Neuronal stem cell (in vitro differentiated cells): Measurements from ENCODE around the gene TRIAP1.

ENCODE experiments used
- DNase-seq: peaks from one replicate; pipeline ENCODE4 v3.0.0-alpha.2; 2013; ENCODE audit warnings: low spot score
- H2AFZ ChIP-seq: one replicate; pipeline ENCODE4 v1.6.1; 2013; ENCODE audit warnings: mild to moderate bottlenecking, low read length, inconsistent platforms
- H2AK5ac ChIP-seq: 2 replicates; pipeline ENCODE4 v1.6.1; 2013; ENCODE audit warnings: low read depth, mild to moderate bottlenecking, inconsistent platforms, low read length, moderate library complexity, mixed read lengths
- H2BK120ac ChIP-seq: 2 replicates; pipeline ENCODE4 v1.6.1; 2013; ENCODE audit warnings: low read depth, mild to moderate bottlenecking, inconsistent platforms, low read length, moderate library complexity, mixed read lengths
- H2BK12ac ChIP-seq: one replicate; pipeline ENCODE4 v1.6.1; 2013; ENCODE audit warnings: low read length, inconsistent platforms
- H2BK15ac ChIP-seq: 2 replicates; pipeline ENCODE4 v1.6.1; 2013; ENCODE audit warnings: mild to moderate bottlenecking, low read length, inconsistent platforms, mixed read lengths
- H2BK5ac ChIP-seq: one replicate; pipeline ENCODE4 v1.6.1; 2013; ENCODE audit warnings: inconsistent platforms, mild to moderate bottlenecking, low read length, moderate library complexity
- H3K14ac ChIP-seq: one replicate; pipeline ENCODE4 v1.6.1; 2013; ENCODE audit warnings: low read length, inconsistent platforms
- H3K18ac ChIP-seq: 2 replicates; pipeline ENCODE4 v1.6.1; 2013; ENCODE audit warnings: low read length, inconsistent platforms
- H3K23ac ChIP-seq: 2 replicates; pipeline ENCODE4 v1.6.1; 2013; ENCODE audit warnings: low read depth, mild to moderate bottlenecking, mixed read lengths, low read length, inconsistent platforms; ENCODE audit not compliant: poor library complexity
- H3K27ac ChIP-seq: replicated peaks from 3 replicates; pipeline ENCODE4 v1.5.1; 2013; ENCODE audit warnings: low read length, inconsistent platforms
- H3K27me3 ChIP-seq, 3 experiments: 2 replicates each; pipeline ENCODE4 v1.6.1; 2013; ENCODE audit warnings: low read length in 3 of 3, mild to moderate bottlenecking in 2 of 3, inconsistent platforms in 1 of 3, low read depth in 1 of 3, mixed read lengths in 1 of 3, moderate library complexity in 1 of 3; ENCODE audit not compliant: control insufficient read depth in 3 of 3, insufficient read depth in 3 of 3
- H3K36me3 ChIP-seq, 2 donors: replicated peaks in 1 of 2; 2 replicates each; pipeline ENCODE4 v1.6.1; 2013; ENCODE audit warnings: low read length in 2 of 2; ENCODE audit not compliant: control insufficient read depth in 2 of 2, insufficient read depth in 2 of 2
- H3K4ac ChIP-seq: 2 replicates; pipeline ENCODE4 v1.6.1; 2013; ENCODE audit warnings: inconsistent platforms, mild to moderate bottlenecking, low read length, moderate library complexity
- H3K4me1 ChIP-seq, 2 donors: 1 replicate in 1 of 2; 2 replicates in 1 of 2; pipeline ENCODE4 v1.6.1; 2013; ENCODE audit warnings: low read length in 2 of 2, low read depth in 1 of 2; ENCODE audit not compliant: control insufficient read depth in 2 of 2, insufficient read depth in 1 of 2
- H3K4me2 ChIP-seq: one replicate; pipeline ENCODE4 v1.6.1; 2013; ENCODE audit warnings: mild to moderate bottlenecking, low read length, inconsistent platforms; ENCODE audit not compliant: insufficient read depth, poor library complexity, severe bottlenecking
- H3K4me3 ChIP-seq, 2 donors: 2 replicates each; pipeline ENCODE4 v1.5.1; 2013; ENCODE audit warnings: low read length in 2 of 2, mild to moderate bottlenecking in 2 of 2, inconsistent platforms in 1 of 2, moderate library complexity in 1 of 2
- H3K79me1 ChIP-seq: one replicate; pipeline ENCODE4 v1.6.1; 2013; ENCODE audit warnings: low read depth, mild to moderate bottlenecking, inconsistent platforms, low read length, moderate library complexity
- H3K9ac ChIP-seq: one replicate; pipeline ENCODE4 v1.6.1; 2013; ENCODE audit warnings: mild to moderate bottlenecking, low read depth, low read length, inconsistent platforms; ENCODE audit not compliant: poor library complexity
- H3K9me3 ChIP-seq, 2 donors: replicated peaks in 1 of 2; 2 replicates each; pipeline versions ENCODE3 to v1.6.1; 2013; ENCODE audit warnings: low read length in 2 of 2, mild to moderate bottlenecking in 2 of 2, inconsistent platforms in 1 of 2, low read depth in 1 of 2, mixed read lengths in 1 of 2, moderate library complexity in 1 of 2; ENCODE audit not compliant: control insufficient read depth in 2 of 2, insufficient read depth in 1 of 2
- H4K8ac ChIP-seq: one replicate; pipeline ENCODE4 v1.6.1; 2013; ENCODE audit warnings: low read depth, mild to moderate bottlenecking, inconsistent platforms, low read length, moderate library complexity
- H4K91ac ChIP-seq: one replicate; pipeline ENCODE4 v1.6.1; 2013; ENCODE audit warnings: low read length, low read depth, mild to moderate bottlenecking, inconsistent platforms; ENCODE audit not compliant: poor library complexity
- WGBS, 2 donors: extraction: QIAGEN DNeasy Blood & Tissue Kit; methylation state at CpG; one replicate each; pipeline ENCODE4 v1.1.7; 2013; ENCODE audit warnings: missing lambda C conversion rate in 2 of 2, mixed read lengths in 1 of 2; ENCODE audit not compliant: insufficient read length in 2 of 2, insufficient replicate concordance in 1 of 2; ENCODE audit errors: extremely low coverage in 2 of 2; 5-methylcytosine and 5-hydroxymethylcytosine counted together

TRIAP1 gene

DNA sequence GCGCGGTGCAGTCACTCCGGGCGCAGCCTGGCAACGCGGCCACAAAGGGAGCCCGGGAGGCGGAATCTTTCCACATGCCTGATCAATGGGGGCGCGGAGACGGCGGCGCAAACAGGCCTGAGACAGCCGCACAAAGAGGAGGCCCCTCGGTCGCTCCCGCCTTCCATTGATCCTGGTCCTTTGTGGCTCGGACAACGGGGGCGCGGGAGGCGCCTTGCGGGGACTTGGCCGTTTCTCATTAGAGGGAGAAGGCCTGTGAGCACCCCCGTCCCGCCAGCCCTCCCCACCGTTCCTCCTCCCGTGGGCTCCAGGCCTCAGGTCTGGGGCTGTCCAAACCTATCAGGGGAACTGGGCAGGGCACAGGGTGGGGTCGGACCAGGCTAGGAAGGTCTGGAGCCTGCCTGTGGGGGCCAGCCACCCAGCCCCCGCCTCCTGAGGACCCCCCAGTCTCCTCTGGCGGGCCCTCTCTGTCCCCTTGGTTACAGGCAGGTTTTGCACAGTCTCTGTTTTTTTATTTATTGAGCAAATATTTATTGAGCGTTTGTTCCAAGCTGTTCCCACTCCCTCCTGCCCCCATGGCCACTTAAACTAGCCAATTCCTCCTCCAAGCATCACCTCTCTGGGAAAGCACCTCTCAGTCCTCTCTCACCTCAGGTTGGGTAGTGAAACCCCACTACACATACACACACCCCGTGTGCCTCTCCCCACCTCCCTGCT lies 48.2 kb downstream of the TRIAP1 start:
- Histone ChIP-seq H2BK5ac (peak overlapping the region; percentile 93), H3K18ac (peak overlapping the region; percentile 98), H3K36me3 (no peaks in the 10 kb centered on the region), H4K91ac (peak overlapping the region; percentile 19), H2AFZ (peak overlapping the region; percentile 59), H3K4me2 (peak overlapping the region; percentile 51), H3K14ac (no peak overlapping the region), H3K9me3 (no peaks in the 10 kb centered on the region), H4K8ac (no peak overlapping the region), H2BK12ac (peak overlapping the region; percentile 18), H3K4me1 (peaks cover 30 to 46% of the 10 kb centered on the region in 2 donors), H2AK5ac (peak overlapping the region; percentile 93), H3K27me3 (no peaks in the 10 kb centered on the region), H2BK120ac (peak overlapping the region; percentile 99), H3K4me3 (no peak overlapping the region), H2BK15ac (no peak overlapping the region), H3K4ac (no peak overlapping the region), H3K9ac (no peak overlapping the region), H3K23ac (peak overlapping the region; percentile 0), H3K27ac (peak overlapping the region; percentile 89), H3K79me1 (no peaks in the 10 kb centered on the region)
- no CpG with 5 or more reads among the region's 33 CpGs for WGBS, 2 donors
- DNase-seq, result peak; percentile 91

GRCh38 chr12:120394483-120395367 lies 51.5 kb downstream of the TRIAP1 start:
- Histone ChIP-seq H4K8ac (no peak overlapping the region), H3K14ac (no peak overlapping the region), H2AK5ac (peak overlapping the region; percentile 28), H3K4me1 (peaks cover 29 to 38% of the 10 kb centered on the region in 2 donors), H3K36me3 (no peaks in the 10 kb centered on the region), H3K4ac (no peak overlapping the region), H4K91ac (no peak overlapping the region), H3K4me3 (no peak overlapping the region), H3K9me3 (no peaks in the 10 kb centered on the region), H3K23ac (no peak overlapping the region), H3K27me3 (no peaks in the 10 kb centered on the region), H3K79me1 (no peaks in the 10 kb centered on the region), H2AFZ (peak overlapping the region; percentile 89), H2BK5ac (peak overlapping the region; percentile 2), H2BK120ac (peak overlapping the region; percentile 56), H2BK15ac (no peak overlapping the region), H3K4me2 (peak overlapping the region; percentile 43), H3K18ac (peak overlapping the region; percentile 22), H3K9ac (no peak overlapping the region), H3K27ac (peak overlapping the region; percentile 87), H2BK12ac (peak overlapping the region; percentile 8)
- peak; percentile 62 for DNase-seq
- no CpG with 5 or more reads among the region's 18 CpGs for WGBS, 2 donors
